ENCODE results near the gene APOE. TPM values are rescaled to one million over a fixed set of nuclear protein-coding genes. Genes with fewer than 3 reads are reported as not detected.

APOE gene
- total and polyA plus RNA-seq, 9 of the 15 experiments (the other 6 are each of a cell fraction or from before 2014, with no cell fraction given), result 0.14 to 180 (median 58.1) TPM; not detected in 1

GRCh38 chr19:44894946-44895345 is 10.7 kb upstream of the APOE start:
- CTCF ChIA-PET (ENCODE audit: low intra/inter-chr PET ratio), result no interaction called here
- H3K4me3 ChIP-seq, result no peak overlapping the region

GRCh38 chr19:44897835-44898234 is 7.8 kb upstream of the APOE start:
- Histone ChIP-seq H3K79me2 (ENCODE audit: control insufficient read depth, insufficient read depth, low read length) (peaks cover 44% of the 10 kb centered on the region), H4K20me1 (replicated peaks; ENCODE audit: control insufficient read depth, insufficient read depth, low read length) (peaks cover 3% of the 10 kb centered on the region; the same call in 1 of the 2 replicates), H3K27me3 (ENCODE audit: control insufficient read depth in 2 of 2, insufficient read depth in 2 of 2, low read length in 2 of 2) (no peaks in the 10 kb centered on the region), H3K4me2 (ENCODE audit: insufficient read depth, low read length) (no peak overlapping the region), H3K4me1 (replicated peaks in 1 of 2; ENCODE audit: control insufficient read depth in 2 of 2, insufficient read depth in 2 of 2, low read length in 2 of 2) (peaks cover 0 to 32% of the 10 kb centered on the region in 2 experiments; a peak in 3 of 5 replicates), H3K27ac (ENCODE audit: extremely low read depth, low read depth, low read length) (no peak overlapping the region), H3K9me3 (replicated peaks; ENCODE audit: control insufficient read depth, insufficient read depth, low read depth, low read length) (no peaks in the 10 kb centered on the region), H3K4me3 (no peak overlapping the region), H3K9ac (ENCODE audit: insufficient read depth in 1 of 2, low read depth in 2 of 2, low read length in 2 of 2) (peak overlapping the region in 1 of 2 experiments; percentile 71; a peak in 1 of 4 replicates), H2AFZ (ENCODE audit: low read depth, low read length) (no peak overlapping the region), H3K36me3 (ENCODE audit: control insufficient read depth, insufficient read depth, low read length) (peaks cover 93% of the 10 kb centered on the region), H3K9me1 (ENCODE audit: control insufficient read depth, insufficient read depth, low read length) (peaks cover 3% of the 10 kb centered on the region)
- DNase-seq (ENCODE audit: extremely low read depth in 1 of 4, low spot score in 3 of 4) (no peak), ATAC-seq (no peak), FAIRE-seq (no peak)
- 89% methylated on average over 4 of the region's 8 CpGs for WGBS (ENCODE audit: insufficient coverage, low coverage, missing lambda C conversion rate)
- intact Hi-C loops (cut with micrococcal nuclease), result no loop called here
- TF ChIP-seq TEAD4 (IDR thresholded peaks at IDR 0.05; ENCODE audit: low read length) (no peak), TEAD4 (CRISPR knock-in tag; IDR thresholded peaks at IDR 0.05; ENCODE audit: borderline replicate concordance) (no peak), RBFOX2 (IDR thresholded peaks at IDR 0.05; ENCODE audit: low read depth, low read length) (peak; percentile 73), POLR2A (conservative IDR thresholded peaks at IDR 0.05) (peak; percentile 15; the same call in 1 of the 2 replicates), POLR2G (IDR thresholded peaks at IDR 0.05; ENCODE audit: low read depth, low read length) (peak; percentile 56; the same call in 1 of the 2 replicates)
- in situ Hi-C loops (cut with MboI), result loop anchor here (10.0 kb wide), 1 partner anchor 157 kb away; no protein-coding TSS in a partner anchor
- POLR2A ChIA-PET, result interaction anchor here (0.7 to 1.2 kb wide), 4 partner anchors 14 to 203 kb away, joined by 3 to 5 read pairs (median 4); partner anchors contain the start of gene CLPTM1
- CTCF ChIA-PET (ENCODE audit: low intra/inter-chr PET ratio), result no interaction called here
- no TSS peak for BruUV-seq (replicated peaks)

More at GRCh38 chr19:44894946-44895345, 10.7 kb upstream of the APOE start:
- H3K27me3 ChIP-seq (ENCODE audit: control insufficient read depth in 2 of 2, insufficient read depth in 2 of 2, low read length in 2 of 2), result no peaks in the 10 kb centered on the region
- in situ Hi-C loops (cut with MboI) (loop anchor here (10.0 kb wide), 1 partner anchor 160 kb away; no protein-coding TSS in a partner anchor), intact Hi-C loops (cut with micrococcal nuclease) (no loop called here)
- peaks cover 12 to 33% of the 10 kb centered on the region in 2 experiments for H3K4me1 ChIP-seq (replicated peaks in 1 of 2; ENCODE audit: control insufficient read depth in 2 of 2, insufficient read depth in 2 of 2, low read length in 2 of 2)
- BruUV-seq (replicated peaks), result no TSS peak
- peaks cover 6% of the 10 kb centered on the region; the same call in 1 of the 2 replicates for H4K20me1 ChIP-seq (replicated peaks; ENCODE audit: control insufficient read depth, insufficient read depth, low read length)
- DNase-seq (ENCODE audit: extremely low read depth in 1 of 4, low spot score in 3 of 4) (no peak), ATAC-seq (no peak), FAIRE-seq (no peak)
- peak overlapping the region in 1 of 2 experiments; percentile 65; a peak in 2 of 4 replicates for H3K9ac ChIP-seq (ENCODE audit: insufficient read depth in 1 of 2, low read depth in 2 of 2, low read length in 2 of 2)
- peaks cover 3% of the 10 kb centered on the region for H3K9me1 ChIP-seq (ENCODE audit: control insufficient read depth, insufficient read depth, low read length)
- no peak overlapping the region for H3K4me2 ChIP-seq (ENCODE audit: insufficient read depth, low read length)
- H3K9me3 ChIP-seq (replicated peaks; ENCODE audit: control insufficient read depth, insufficient read depth, low read depth, low read length), result no peaks in the 10 kb centered on the region
- 83% methylated on average over 9 of the region's 9 CpGs for WGBS (ENCODE audit: insufficient coverage, low coverage, missing lambda C conversion rate)
- H3K79me2 ChIP-seq (ENCODE audit: control insufficient read depth, insufficient read depth, low read length), result peaks cover 63% of the 10 kb centered on the region
- no peak for TF ChIP-seq ZFPM2 (CRISPR knock-in tag; IDR thresholded peaks at IDR 0.05)
- no peak for TF ChIP-seq EWSR1 (IDR thresholded peaks at IDR 0.05; ENCODE audit: borderline replicate concordance, low read depth, partially characterized antibody)
- no peak overlapping the region for H2AFZ ChIP-seq (ENCODE audit: low read depth, low read length)
- POLR2A ChIA-PET, result interaction anchor here (1.2 to 1.9 kb wide), 2 partner anchors 8 to 10 kb away, joined by 3 to 11 read pairs; partner anchors contain the start of gene APOE
- peaks cover 78% of the 10 kb centered on the region for H3K36me3 ChIP-seq (ENCODE audit: control insufficient read depth, insufficient read depth, low read length)
- no peak overlapping the region for H3K27ac ChIP-seq (ENCODE audit: extremely low read depth, low read depth, low read length)
